CD14-positive monocyte (primary cell): ENCODE measurements around the gene CFL1. TPM values are rescaled to one million over a fixed set of nuclear protein-coding genes. Genes with fewer than 3 reads are reported as not detected.
"Not testable (repeated sequence)": the region's sequence is repeated elsewhere in the genome, so short reads cannot be mapped to it uniquely, and the experiment has no call there.

Experiments
- DNase-seq, 3 donors: peaks; one replicate each; pipeline ENCODE4 v3.0.0-alpha.2; 2011 to 2022
- H2AFZ ChIP-seq: 2 replicates; pipeline ENCODE4 v1.6.0; 2012; ENCODE audit warnings: mild to moderate bottlenecking, low read depth, low read length, inconsistent platforms; ENCODE audit not compliant: insufficient read depth, poor library complexity, severe bottlenecking
- H3K27ac ChIP-seq, 2 donors: 1 replicate in 1 of 2; 2 replicates in 1 of 2; pipeline ENCODE4 v1.5.1; 2012 to 2013; ENCODE audit warnings: low read length in 2 of 2, control low read depth in 1 of 2, inconsistent platforms in 1 of 2, low read depth in 1 of 2, mild to moderate bottlenecking in 1 of 2
- H3K27me3 ChIP-seq, 2 donors: one replicate each; pipeline versions ENCODE4 v1.6.0 to v1.6.1; 2011 to 2013; ENCODE audit warnings: low read length in 2 of 2; ENCODE audit not compliant: control insufficient read depth in 2 of 2, insufficient read depth in 2 of 2
- H3K36me3 ChIP-seq, 2 donors: replicated peaks in 1 of 2; 1 replicate in 1 of 2; 2 replicates in 1 of 2; pipeline versions ENCODE4 v1.5.1 to v1.6.1; 2012 to 2013; ENCODE audit warnings: low read length in 2 of 2, control low read depth in 1 of 2, inconsistent platforms in 1 of 2, mild to moderate bottlenecking in 1 of 2; ENCODE audit not compliant: insufficient read depth in 2 of 2, control insufficient read depth in 1 of 2
- H3K4me1 ChIP-seq, 2 donors: 1 replicate in 1 of 2; 2 replicates in 1 of 2; pipeline versions ENCODE4 v1.5.1 to v1.6.1; 2012 to 2013; ENCODE audit warnings: low read length in 2 of 2, control low read depth in 1 of 2, inconsistent platforms in 1 of 2, mild to moderate bottlenecking in 1 of 2, moderate library complexity in 1 of 2; ENCODE audit not compliant: insufficient read depth in 2 of 2, control insufficient read depth in 1 of 2
- H3K4me2 ChIP-seq: replicated peaks from 2 replicates; pipeline ENCODE3; 2012; ENCODE audit warnings: low read length, moderate library complexity, mild to moderate bottlenecking; ENCODE audit not compliant: poor library complexity, severe bottlenecking; ENCODE audit errors: extremely low read depth
- H3K4me3 ChIP-seq, 3 experiments: fragments of 200-600 bp in 1 of 3; sonication (generic) in 1 of 3; replicated peaks in 1 of 3; 1 replicate in 2 of 3; 2 replicates in 1 of 3; pipeline ENCODE4 v1.5.1; 2011 to 2013; ENCODE audit warnings: low read length in 3 of 3, mild to moderate bottlenecking in 3 of 3, control low read depth in 2 of 3, low read depth in 2 of 3, inconsistent platforms in 1 of 3, moderate library complexity in 1 of 3
- H3K79me2 ChIP-seq: 2 replicates; pipeline ENCODE4 v1.6.0; 2012; ENCODE audit warnings: mild to moderate bottlenecking, control low read depth, inconsistent platforms, low read length, moderate library complexity; ENCODE audit not compliant: insufficient read depth
- H3K9ac ChIP-seq: 2 replicates; pipeline ENCODE4 v1.6.0; 2017; ENCODE audit warnings: low read length, mild to moderate bottlenecking; ENCODE audit not compliant: insufficient read depth, poor library complexity, severe bottlenecking
- H3K9me3 ChIP-seq, 2 donors: replicated peaks in 1 of 2; 1 replicate in 1 of 2; 2 replicates in 1 of 2; pipeline versions ENCODE4 v1.5.1 to v1.6.1; 2012 to 2013; ENCODE audit warnings: low read length in 2 of 2, control low read depth in 1 of 2; ENCODE audit not compliant: control insufficient read depth in 1 of 2, insufficient read depth in 1 of 2
- H4K20me1 ChIP-seq: 2 replicates; pipeline ENCODE4 v1.6.0; 2012; ENCODE audit warnings: mild to moderate bottlenecking, low read length, control low read depth, moderate library complexity; ENCODE audit not compliant: insufficient read depth
- H3K27ac Mint-ChIP-seq, 7 donors: one replicate each; pipeline ENCODE4 v1.8.0; 2020; ENCODE audit warnings: mild to moderate bottlenecking in 7 of 7, mixed read lengths in 7 of 7, moderate library complexity in 6 of 7, inconsistent platforms in 2 of 7
- H3K27me3 Mint-ChIP-seq, 3 donors: one replicate each; pipeline ENCODE4 v1.8.0; 2021 to 2022; ENCODE audit warnings: low read depth in 3 of 3, mild to moderate bottlenecking in 3 of 3, mixed read lengths in 3 of 3, moderate library complexity in 3 of 3, inconsistent platforms in 1 of 3
- H3K36me3 Mint-ChIP-seq, 2 donors: one replicate each; pipeline ENCODE4 v1.8.0; 2020; ENCODE audit warnings: mixed read lengths in 2 of 2, inconsistent platforms in 1 of 2, mild to moderate bottlenecking in 1 of 2
- H3K4me1 Mint-ChIP-seq: one replicate; pipeline ENCODE4 v1.8.0; 2020; ENCODE audit warnings: mild to moderate bottlenecking, mixed read lengths
- H3K4me3 Mint-ChIP-seq, 2 donors: one replicate each; pipeline ENCODE4 v1.8.0; 2020; ENCODE audit warnings: mild to moderate bottlenecking in 2 of 2, mixed read lengths in 2 of 2, moderate library complexity in 1 of 2
- H3K9me3 Mint-ChIP-seq, 7 donors: one replicate each; pipeline ENCODE4 v1.8.0; 2020 to 2022; ENCODE audit warnings: mixed read lengths in 7 of 7, mild to moderate bottlenecking in 6 of 7, moderate library complexity in 6 of 7, inconsistent platforms in 2 of 7
- WGBS: methylation state at CpG from one replicate; pipeline ENCODE4 v1.1.5; 2013; ENCODE audit warnings: missing lambda C conversion rate; ENCODE audit not compliant: insufficient coverage; 5-methylcytosine and 5-hydroxymethylcytosine counted together
- intact Hi-C, 2 donors: fragments of 100-400 bp; cut with micrococcal nuclease; formaldehyde crosslinking; loops; one replicate each; pipeline versions ENCODE4 v1.15.0 to v1.15.1; 2023
- polyA plus RNA-seq, 3 donors: library from polyadenylated mRNA; depleted of rRNA in 1 of 3; unstranded in 2 of 3; stranded (reverse) in 1 of 3; fragments of 300-500 nt in 2 of 3; fragments of >200 nt in 1 of 3; fragmentation: Illumina TruSeq in 2 of 3; gene quantifications; 1 replicate in 2 of 3; 2 replicates in 1 of 3; pipeline ENCODE4 v1.2.3, GENCODE V29; 2012 to 2021
- TF ChIP-seq, protein P1 (sequence below): fragments of 200-600 bp; IDR thresholded peaks from one replicate; pipeline ENCODE4 v1.8.0; 2022; ENCODE audit warnings: antibody characterized with exemption, mild to moderate bottlenecking

Gene CFL1
- polyA plus RNA-seq, 3 donors: 1,281 to 2,233 (median 1,889) TPM

DNA sequence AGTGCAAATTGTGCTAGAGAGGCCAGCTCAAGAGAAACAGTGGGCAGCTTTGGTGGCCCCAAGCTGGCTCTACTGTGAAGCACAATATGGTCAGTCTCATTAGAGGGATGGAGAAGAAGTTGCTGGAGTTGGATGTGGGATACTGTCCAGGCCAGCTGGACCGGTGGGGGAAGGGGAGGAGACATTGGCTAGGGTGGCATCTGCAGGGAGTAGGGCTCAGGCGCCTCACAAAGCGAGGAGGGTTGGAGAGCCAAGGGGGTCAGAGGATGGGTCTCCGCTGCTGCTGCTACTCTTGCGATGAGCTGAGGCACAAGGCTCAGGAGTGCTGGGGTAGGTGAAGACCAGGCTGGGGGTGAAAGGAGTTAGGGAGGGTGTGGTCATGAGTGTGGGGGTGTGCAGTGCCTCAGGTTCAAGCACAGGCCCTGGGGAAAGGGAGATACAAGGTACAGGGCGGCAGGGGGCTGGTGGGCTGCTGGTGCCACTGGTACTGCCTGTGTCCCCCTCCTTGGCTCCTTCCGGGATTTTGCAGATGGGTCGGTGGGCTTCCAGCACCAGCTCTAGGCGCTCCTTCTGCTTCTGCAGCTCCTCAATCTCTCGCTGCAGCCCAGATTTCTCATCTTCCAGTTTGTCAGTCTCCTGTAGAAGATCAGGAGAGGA is 34.8 kb upstream of the CFL1 start:
- Mint-ChIP-seq H3K4me1 (peaks cover 52% of the 10 kb centered on the region), H3K27ac (peak overlapping the region in 5 of 7 donors; percentile 65 to 94 (median 86)), H3K27me3 (peaks cover 0 to 7% (median 0%) of the 10 kb centered on the region in 3 donors), H3K4me3 (peak overlapping the region; percentile 78 to 89), H3K9me3 (no peaks in the 10 kb centered on the region), H3K36me3 (peaks cover 16 to 19% of the 10 kb centered on the region in 2 donors)
- Histone ChIP-seq H4K20me1 (peaks cover 8% of the 10 kb centered on the region), H3K79me2 (peaks cover 40% of the 10 kb centered on the region), H3K36me3 (peaks cover 0 to 5% of the 10 kb centered on the region in 2 donors), H3K27ac (peak overlapping the region in 1 of 2 donors; percentile 82), H3K4me1 (peaks cover 59 to 68% of the 10 kb centered on the region in 2 donors), H3K9me3 (no peaks in the 10 kb centered on the region), H3K27me3 (no peaks in the 10 kb centered on the region), H2AFZ (no peak overlapping the region), H3K4me3 (peak overlapping the region in 1 of 3 experiments; percentile 75), H3K9ac (no peak overlapping the region), H3K4me2 (peak overlapping the region; percentile 93)
- no peak for DNase-seq
- WGBS: 68% methylated on average over 8 of the region's 10 CpGs
- intact Hi-C loops: no loop called here
- TF ChIP-seq, protein P1, sequence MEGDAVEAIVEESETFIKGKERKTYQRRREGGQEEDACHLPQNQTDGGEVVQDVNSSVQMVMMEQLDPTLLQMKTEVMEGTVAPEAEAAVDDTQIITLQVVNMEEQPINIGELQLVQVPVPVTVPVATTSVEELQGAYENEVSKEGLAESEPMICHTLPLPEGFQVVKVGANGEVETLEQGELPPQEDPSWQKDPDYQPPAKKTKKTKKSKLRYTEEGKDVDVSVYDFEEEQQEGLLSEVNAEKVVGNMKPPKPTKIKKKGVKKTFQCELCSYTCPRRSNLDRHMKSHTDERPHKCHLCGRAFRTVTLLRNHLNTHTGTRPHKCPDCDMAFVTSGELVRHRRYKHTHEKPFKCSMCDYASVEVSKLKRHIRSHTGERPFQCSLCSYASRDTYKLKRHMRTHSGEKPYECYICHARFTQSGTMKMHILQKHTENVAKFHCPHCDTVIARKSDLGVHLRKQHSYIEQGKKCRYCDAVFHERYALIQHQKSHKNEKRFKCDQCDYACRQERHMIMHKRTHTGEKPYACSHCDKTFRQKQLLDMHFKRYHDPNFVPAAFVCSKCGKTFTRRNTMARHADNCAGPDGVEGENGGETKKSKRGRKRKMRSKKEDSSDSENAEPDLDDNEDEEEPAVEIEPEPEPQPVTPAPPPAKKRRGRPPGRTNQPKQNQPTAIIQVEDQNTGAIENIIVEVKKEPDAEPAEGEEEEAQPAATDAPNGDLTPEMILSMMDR: no peak

DNA sequence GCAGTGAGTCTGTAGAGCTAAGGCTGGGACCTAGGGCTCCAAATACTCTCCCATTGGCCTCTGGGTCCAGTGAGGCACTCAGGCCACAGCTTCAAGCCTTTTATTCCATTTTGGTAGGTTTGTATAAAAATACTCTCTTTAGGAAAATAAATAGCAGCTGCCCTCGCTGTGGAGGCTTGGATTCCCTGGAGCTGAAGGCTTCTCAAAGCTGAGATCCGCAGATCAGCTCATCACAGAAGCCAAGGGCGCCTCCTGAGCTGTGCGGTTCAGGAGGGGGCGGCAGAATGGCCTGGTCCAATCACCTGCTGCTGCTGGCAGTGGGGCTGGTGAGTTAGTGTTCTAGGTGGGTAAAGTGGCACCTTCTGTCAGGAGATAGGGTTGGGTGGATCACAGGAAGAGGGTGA is 34.2 kb upstream of the CFL1 start:
- Mint-ChIP-seq H3K36me3 (peaks cover 16 to 21% of the 10 kb centered on the region in 2 donors), H3K27ac (peak overlapping the region in 6 of 7 donors; percentile 28 to 94 (median 76)), H3K4me1 (peaks cover 58% of the 10 kb centered on the region), H3K4me3 (peak overlapping the region; percentile 78 to 84)
- H3K27me3 ChIP-seq, H2AFZ ChIP-seq, H3K27me3 Mint-ChIP-seq, DNase-seq, intact Hi-C loops, H4K20me1 ChIP-seq, H3K36me3 ChIP-seq, H3K9me3 ChIP-seq, H3K9me3 Mint-ChIP-seq: not testable (repeated sequence)
- H3K4me2 ChIP-seq: peak overlapping the region; percentile 93
- peak overlapping the region; percentile 48 to 75 (median 54) for H3K4me3 ChIP-seq
- peaks cover 66 to 75% of the 10 kb centered on the region in 2 donors for H3K4me1 ChIP-seq
- H3K27ac ChIP-seq: peak overlapping the region in 1 of 2 donors; percentile 88
- peak overlapping the region; percentile 78 for H3K9ac ChIP-seq
- peaks cover 46% of the 10 kb centered on the region for H3K79me2 ChIP-seq
- WGBS: 61% methylated on average over 5 of the region's 5 CpGs
